Effector memory CD4-positive, alpha-beta T cell (primary cell): ENCODE measurements around the gene ALKBH3.

Experiments used
- DNase-seq, 3 donors: peaks; one replicate each; pipeline ENCODE4 v3.0.0-alpha.2; 2020
- H3K27ac ChIP-seq: 2 replicates; pipeline ENCODE4 v1.7.0; 2013; ENCODE audit warnings: mild to moderate bottlenecking, low read length, moderate library complexity; ENCODE audit not compliant: insufficient read depth, poor library complexity, severe bottlenecking
- H3K27me3 ChIP-seq: replicated peaks from 2 replicates; pipeline ENCODE4 v1.7.0; 2013; ENCODE audit warnings: mild to moderate bottlenecking, low read length; ENCODE audit not compliant: insufficient read depth, control insufficient read depth, poor library complexity, severe bottlenecking
- H3K36me3 ChIP-seq: 2 replicates; pipeline ENCODE4 v1.7.0; 2013; ENCODE audit warnings: mild to moderate bottlenecking, low read length, moderate library complexity; ENCODE audit not compliant: control insufficient read depth, insufficient read depth
- H3K4me1 ChIP-seq: 2 replicates; pipeline ENCODE4 v1.7.0; 2013; ENCODE audit warnings: low read length, mild to moderate bottlenecking; ENCODE audit not compliant: control insufficient read depth, insufficient read depth, poor library complexity, severe bottlenecking
- H3K4me3 ChIP-seq: 2 replicates; pipeline ENCODE4 v1.7.0; 2013; ENCODE audit warnings: low read length, low read depth, mild to moderate bottlenecking; ENCODE audit not compliant: insufficient read depth, poor library complexity, severe bottlenecking
- H3K9me3 ChIP-seq: 2 replicates; pipeline ENCODE4 v1.7.0; 2013; ENCODE audit warnings: mild to moderate bottlenecking, low read length, moderate library complexity; ENCODE audit not compliant: control insufficient read depth

ALKBH3 gene

DNA sequence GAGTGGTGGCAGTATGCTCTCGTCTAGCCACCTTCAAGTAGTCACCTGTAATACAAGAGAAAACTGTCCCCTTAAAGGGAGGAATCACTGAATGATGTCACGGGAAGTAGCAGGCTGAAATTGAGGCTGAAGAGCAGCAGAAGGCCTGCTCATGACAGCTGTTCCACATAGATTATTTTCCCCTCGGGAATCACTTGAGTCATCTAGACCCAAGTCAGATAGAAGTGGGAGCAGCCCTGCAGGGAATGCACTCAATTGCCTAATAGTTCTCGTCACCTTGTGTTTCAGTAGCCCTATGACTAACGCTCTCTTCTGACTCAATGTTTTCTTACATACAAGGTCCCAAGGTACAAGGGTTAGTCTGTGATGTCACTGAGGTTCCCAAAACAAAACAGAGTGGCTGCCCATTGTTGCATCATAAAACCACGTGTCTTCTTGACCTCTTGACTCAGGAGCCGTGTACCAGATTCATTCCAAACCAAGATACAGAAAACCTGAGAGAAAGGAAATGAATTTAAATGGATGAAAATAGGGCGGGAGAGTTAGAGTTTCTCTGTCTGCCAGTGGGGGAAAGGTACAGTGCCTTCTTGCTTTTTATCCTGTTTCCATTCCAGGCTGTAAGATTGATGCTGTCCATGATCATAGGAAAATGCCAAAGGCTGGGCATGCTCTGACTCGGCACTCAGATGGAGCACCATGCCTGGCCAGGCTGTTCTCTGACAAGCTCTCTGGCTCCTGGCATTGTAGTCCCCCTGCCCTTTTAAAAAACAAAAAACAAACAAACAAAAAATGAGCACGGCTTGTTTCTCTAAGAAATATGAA lies 40.2 kb downstream of the ALKBH3 start:
- no peak for DNase-seq
- no peak overlapping the region for H3K4me3 ChIP-seq
- no peak overlapping the region for H3K27ac ChIP-seq

DNA sequence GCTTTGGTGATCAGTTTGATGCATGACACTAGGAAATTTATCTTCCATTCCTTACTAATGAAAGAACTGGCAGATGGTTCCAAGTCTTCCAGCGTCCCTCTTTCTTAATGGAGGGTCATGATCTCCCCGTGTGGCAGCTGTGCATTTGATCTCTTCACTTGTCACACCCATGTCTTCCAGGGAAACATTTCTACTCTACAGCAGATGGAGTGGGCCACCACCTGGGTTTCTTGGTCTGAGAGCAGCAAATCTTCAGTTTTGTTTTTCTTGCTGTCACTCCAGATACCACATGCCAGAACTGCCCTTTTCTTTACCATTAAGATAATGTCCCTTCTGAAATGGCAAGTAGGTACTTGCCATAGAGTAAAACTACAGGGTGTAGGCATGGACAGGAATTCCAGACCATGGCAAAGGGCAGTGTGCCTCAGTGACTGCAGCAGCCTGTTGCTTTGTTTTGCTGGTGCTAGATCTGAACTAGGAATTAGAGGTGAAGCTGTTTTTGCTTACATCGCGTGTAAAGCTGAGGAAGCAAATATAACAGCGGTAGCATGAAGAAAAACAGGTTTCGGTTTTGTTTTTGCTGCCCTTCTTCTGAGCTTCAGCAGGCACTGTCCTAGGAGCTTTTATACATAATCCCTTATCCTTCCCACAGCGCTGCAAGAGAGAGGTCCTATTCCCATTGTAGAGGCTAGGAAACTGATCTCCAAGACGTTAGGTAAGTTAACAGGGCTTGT lies 41.1 kb downstream of the ALKBH3 start:
- no peak for DNase-seq
- Histone ChIP-seq H3K4me3 (no peak overlapping the region), H3K9me3 (no peaks in the 10 kb centered on the region), H3K27ac (no peak overlapping the region), H3K36me3 (peaks cover 43% of the 10 kb centered on the region), H3K27me3 (no peaks in the 10 kb centered on the region), H3K4me1 (no peaks in the 10 kb centered on the region)

More for the DNA sequence above, 40.2 kb downstream of the ALKBH3 start:
- Histone ChIP-seq H3K36me3 (peaks cover 43% of the 10 kb centered on the region), H3K9me3 (no peaks in the 10 kb centered on the region), H3K4me1 (no peaks in the 10 kb centered on the region), H3K27me3 (no peaks in the 10 kb centered on the region)

DNA sequence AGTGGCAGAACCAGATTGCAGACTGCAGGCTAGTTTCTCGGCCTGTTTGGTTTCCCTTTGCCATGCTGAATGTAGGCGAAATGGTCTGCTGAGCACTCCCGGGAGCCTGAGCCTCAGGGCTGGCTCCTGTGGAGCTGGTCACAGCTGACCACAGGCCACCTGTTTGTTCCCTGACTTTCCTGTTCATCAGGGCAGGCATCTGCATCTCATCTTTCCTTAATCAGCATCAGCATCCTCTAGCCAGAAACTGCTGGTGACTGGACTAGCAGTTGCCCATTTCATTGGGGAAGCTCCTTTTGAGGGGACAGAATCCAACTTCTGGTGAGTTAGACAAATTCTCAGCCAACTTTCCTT lies 41.6 kb downstream of the ALKBH3 start:
- H3K36me3 ChIP-seq: peaks cover 43% of the 10 kb centered on the region
- H3K4me1 ChIP-seq: no peaks in the 10 kb centered on the region
- no peak overlapping the region for H3K4me3 ChIP-seq
- DNase-seq: no peak
- H3K27ac ChIP-seq: no peak overlapping the region
- no peaks in the 10 kb centered on the region for H3K27me3 ChIP-seq
- H3K9me3 ChIP-seq: no peaks in the 10 kb centered on the region

DNA sequence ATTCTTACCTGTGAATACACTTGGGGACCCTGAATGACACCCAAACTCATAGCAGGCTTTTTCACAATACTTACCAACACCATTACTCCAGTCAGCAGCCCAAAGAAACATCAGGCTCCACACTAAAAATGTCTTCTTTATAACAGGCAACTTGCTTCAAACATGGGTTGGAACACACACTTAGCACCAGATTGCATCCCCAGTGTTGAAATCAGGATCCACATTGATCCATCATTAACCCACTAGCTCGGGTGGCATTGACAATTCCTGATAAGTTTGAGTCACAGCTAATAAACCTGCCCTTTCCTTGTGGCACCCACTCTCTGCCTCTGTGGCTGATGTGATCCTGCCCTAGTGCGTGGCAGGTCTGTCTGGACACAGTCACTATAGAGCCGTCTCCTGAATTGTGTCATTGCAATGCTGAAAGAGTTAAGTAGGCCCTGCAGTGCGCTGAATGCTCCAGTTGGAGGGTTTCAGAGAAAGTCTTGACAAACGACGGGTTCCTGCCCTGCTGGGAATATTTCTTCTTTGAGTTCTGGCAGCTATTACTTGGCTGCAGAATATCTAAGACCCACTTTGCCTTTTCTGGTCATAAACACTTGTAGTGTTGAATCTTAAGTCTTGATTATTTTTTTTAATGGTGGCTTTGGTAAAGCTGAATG lies 42.2 kb downstream of the ALKBH3 start:
- H3K36me3 ChIP-seq: peaks cover 39% of the 10 kb centered on the region
- DNase-seq: no peak
- H3K4me1 ChIP-seq: no peaks in the 10 kb centered on the region
- H3K27me3 ChIP-seq: no peaks in the 10 kb centered on the region
- H3K27ac ChIP-seq: no peak overlapping the region
- no peaks in the 10 kb centered on the region for H3K9me3 ChIP-seq
- H3K4me3 ChIP-seq: no peak overlapping the region

DNA sequence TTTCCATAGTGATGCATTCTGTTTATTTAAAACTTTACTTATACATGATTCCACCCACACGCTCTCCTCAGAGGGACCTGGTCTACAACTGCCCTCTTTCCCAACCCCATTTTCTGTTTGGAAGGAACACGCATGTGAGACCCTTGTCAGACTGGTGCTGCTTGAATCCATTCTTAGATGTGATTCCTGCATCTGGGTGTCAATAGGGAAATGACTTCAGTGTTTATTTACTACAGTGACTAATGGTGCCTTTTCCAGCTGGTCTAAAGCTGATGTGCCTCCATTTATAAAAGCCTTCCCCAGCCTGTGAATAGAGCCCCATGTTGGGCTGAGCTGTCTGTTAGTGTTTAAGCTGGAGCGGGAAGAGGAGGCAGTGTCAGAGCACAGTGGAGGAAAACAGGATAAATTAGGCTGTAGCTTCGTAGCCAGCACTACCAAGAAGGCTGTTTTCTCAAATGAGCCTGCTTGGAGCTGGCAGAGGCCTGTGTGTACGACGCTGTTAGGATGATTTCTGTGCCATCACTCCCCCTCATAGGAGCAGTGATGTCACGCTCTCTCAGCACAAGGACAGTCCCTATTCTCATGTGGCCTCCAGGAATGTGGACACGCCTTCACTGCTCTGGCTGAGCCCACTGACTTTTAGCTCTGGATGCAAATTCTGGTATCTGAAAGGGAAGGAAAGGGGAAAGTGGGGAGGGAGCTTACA lies 42.9 kb downstream of the ALKBH3 start:
- no peak overlapping the region for H3K27ac ChIP-seq
- H3K4me3 ChIP-seq: no peak overlapping the region
- no peak for DNase-seq

DNA sequence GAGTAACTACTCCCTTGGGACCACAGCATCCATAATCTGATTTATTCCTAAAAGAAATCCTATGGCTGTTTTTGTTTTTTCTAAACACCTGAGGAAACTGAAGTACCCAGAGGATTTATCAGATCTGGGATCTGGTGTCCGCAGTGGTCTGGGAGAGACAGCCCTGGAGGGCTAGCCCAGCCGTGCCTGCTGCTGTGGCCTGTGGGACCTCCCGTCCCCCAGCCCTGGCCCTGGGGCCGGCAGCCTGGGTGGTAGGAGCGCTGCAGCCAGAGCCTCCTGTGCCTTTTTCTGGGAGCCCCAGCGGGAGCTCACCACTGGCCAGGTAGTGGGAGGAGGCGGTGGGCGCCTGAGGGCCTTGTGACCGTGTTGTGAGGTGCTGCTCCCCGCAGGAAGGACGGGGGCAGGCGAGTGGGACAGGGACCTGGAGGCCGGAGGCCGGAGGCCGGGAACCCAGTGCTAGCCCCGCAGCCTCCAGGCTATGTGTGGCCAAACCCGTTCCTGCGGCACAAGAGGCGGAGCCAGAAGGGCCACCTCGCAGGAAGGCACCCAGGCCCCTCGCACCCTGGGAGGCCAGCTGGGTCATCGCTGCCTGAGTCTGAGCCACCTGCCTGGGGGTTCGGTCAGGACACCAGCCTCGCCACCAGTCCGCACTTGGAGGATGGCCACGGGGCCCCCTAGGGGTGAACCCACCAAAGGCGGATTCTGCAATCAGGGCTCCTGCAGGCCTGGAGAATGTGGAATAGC lies 43.7 kb downstream of the ALKBH3 start:
- Histone ChIP-seq H3K4me3 (no peak overlapping the region), H3K9me3 (no peaks in the 10 kb centered on the region), H3K36me3 (peaks cover 27% of the 10 kb centered on the region), H3K4me1 (no peaks in the 10 kb centered on the region), H3K27ac (no peak overlapping the region), H3K27me3 (no peaks in the 10 kb centered on the region)
- DNase-seq: no peak

More for the DNA sequence above, 42.9 kb downstream of the ALKBH3 start:
- Histone ChIP-seq H3K4me1 (no peaks in the 10 kb centered on the region), H3K27me3 (no peaks in the 10 kb centered on the region), H3K36me3 (peaks cover 33% of the 10 kb centered on the region), H3K9me3 (no peaks in the 10 kb centered on the region)

DNA sequence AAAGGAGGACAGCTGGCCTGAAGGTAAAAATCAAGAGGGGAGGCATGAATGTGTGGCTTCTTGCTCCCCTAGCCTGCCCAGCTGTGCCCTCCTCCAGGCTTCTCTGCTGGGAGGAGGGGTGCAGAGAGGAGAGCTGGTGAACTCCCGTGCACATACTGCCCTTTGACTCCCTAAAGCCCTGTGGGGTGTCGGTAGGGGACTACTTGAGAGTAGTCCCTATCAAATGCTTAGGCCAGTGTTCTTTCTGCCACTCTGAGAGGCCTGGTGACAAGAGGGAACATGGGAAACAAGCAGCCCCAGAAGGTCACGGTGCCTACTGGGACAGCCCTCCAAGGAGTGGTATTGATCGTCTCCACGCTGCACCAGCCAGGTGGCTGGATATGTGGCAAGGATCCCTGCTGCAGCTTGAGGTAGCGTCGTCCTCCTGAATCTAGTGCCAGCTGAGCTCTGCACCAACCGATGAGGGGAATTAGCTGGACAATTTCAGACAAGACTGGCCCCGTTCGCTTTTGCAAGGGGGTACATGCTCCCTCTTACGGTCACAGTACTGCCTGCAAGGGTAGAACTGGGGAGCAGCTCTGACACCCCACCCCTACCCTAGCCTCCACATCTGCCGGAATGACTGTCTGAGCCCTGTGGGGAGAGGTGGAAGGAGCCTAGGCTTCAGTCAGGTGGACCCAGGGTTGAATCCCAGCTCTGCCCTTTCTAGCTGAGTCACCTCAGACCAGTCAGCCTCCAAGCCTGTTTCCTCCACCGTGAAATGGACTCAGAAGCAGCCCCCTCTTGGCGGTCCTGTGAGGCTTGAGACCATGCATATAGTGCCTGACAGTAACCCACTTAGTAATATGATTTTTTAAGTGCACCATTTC lies 44.7 kb downstream of the ALKBH3 start:
- no peak for DNase-seq
- peaks cover 17% of the 10 kb centered on the region for H3K36me3 ChIP-seq
- no peaks in the 10 kb centered on the region for H3K4me1 ChIP-seq
- H3K27ac ChIP-seq: no peak overlapping the region
- no peaks in the 10 kb centered on the region for H3K9me3 ChIP-seq
- no peaks in the 10 kb centered on the region for H3K27me3 ChIP-seq
- H3K4me3 ChIP-seq: no peak overlapping the region

DNA sequence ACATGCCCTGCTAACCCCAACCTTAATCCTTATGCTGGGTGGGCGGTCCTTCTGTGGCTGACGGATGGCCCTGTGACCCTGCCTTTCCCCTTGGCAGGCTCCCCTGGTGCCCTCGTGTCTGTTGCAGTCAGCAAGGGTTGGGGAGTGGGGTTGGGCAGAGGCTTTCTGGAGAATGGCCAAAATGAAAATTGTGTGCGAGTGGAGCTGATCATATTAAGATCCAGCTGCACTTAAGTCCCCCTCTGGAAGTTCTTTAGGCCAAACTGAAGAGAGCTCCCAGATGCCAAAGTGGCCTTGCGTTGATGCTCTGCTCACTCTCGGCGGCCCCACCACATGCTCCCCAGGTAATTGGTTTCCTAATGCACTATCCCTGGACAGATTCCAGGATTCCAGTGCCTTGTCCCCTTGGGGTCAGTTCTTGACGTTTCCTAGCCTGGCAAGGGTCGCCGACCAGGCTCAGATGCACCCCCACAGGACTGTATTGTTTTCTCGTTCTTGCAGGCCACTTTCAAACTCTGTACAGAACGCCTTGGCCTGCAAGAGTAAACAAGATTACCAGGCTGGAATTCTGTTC lies 45.4 kb downstream of the ALKBH3 start:
- Histone ChIP-seq H3K4me3 (no peak overlapping the region), H3K9me3 (no peaks in the 10 kb centered on the region), H3K4me1 (no peaks in the 10 kb centered on the region), H3K36me3 (peaks cover 9% of the 10 kb centered on the region), H3K27me3 (no peaks in the 10 kb centered on the region), H3K27ac (no peak overlapping the region)
- DNase-seq: no peak
